NCI-H187 (cell line): Measurements from ENCODE around the gene BPIFB3.

Source experiments
- DNase-seq, 2 experiments: peaks; one replicate each; lab custom pipeline; 2025; lab: John Stamatoyannopoulos, UW

Gene BPIFB3

GRCh38 chr20:33053291-33054106 is at the start of gene BPIFB3:
Gene BPIFB3, plus strand, starts transcription at chr20:33053903. Its CDS starts 1,533 bp downstream, at chr20:33055436.
- no peak for DNase-seq

- no peak for DNase-seq
Observed at GRCh38 chr20:33004141-33004751, 49.5 kb upstream of the BPIFB3 start, which contains the start of gene SUN5. Gene SUN5, minus strand, starts transcription at chr20:33004433. Its CDS starts 93 bp downstream, at chr20:33004340.

GRCh38 chr20:33005132-33005566 is 48.6 kb upstream of the BPIFB3 start:
- DNase-seq = no peak

- no peak for DNase-seq
Observed at GRCh38 chr20:33005908-33006775, 47.6 kb upstream of the BPIFB3 start.

GRCh38 chr20:33006776-33007375 is 46.8 kb upstream of the BPIFB3 start:
- no peak for DNase-seq

GRCh38 chr20:33007376-33008335 is 46.0 kb upstream of the BPIFB3 start, which contains the start of gene BPIFB2:
Gene BPIFB2, plus strand, starts transcription at chr20:33007704. Its CDS starts 871 bp downstream, at chr20:33008575.
- no peak for DNase-seq

- no peak for DNase-seq
Observed at GRCh38 chr20:33008336-33009213, 45.1 kb upstream of the BPIFB3 start.

- DNase-seq = no peak
Observed at GRCh38 chr20:33009214-33010132, 44.2 kb upstream of the BPIFB3 start.

- DNase-seq = no peak
Observed at GRCh38 chr20:33010133-33010504, 43.6 kb upstream of the BPIFB3 start.

- no peak for DNase-seq
Observed at GRCh38 chr20:33010674-33011449, 42.8 kb upstream of the BPIFB3 start.

- no peak for DNase-seq
Observed at GRCh38 chr20:33012327-33013189, 41.1 kb upstream of the BPIFB3 start.

- DNase-seq = no peak
Observed at GRCh38 chr20:33013701-33014326, 39.9 kb upstream of the BPIFB3 start.

- DNase-seq = no peak
Observed at GRCh38 chr20:33014336-33015113, 39.2 kb upstream of the BPIFB3 start.

- no peak for DNase-seq
Observed at GRCh38 chr20:33015114-33015484, 38.6 kb upstream of the BPIFB3 start.
